ENCODE measurements around the gene KCNQ1.

The KCNQ1 gene

DNA sequence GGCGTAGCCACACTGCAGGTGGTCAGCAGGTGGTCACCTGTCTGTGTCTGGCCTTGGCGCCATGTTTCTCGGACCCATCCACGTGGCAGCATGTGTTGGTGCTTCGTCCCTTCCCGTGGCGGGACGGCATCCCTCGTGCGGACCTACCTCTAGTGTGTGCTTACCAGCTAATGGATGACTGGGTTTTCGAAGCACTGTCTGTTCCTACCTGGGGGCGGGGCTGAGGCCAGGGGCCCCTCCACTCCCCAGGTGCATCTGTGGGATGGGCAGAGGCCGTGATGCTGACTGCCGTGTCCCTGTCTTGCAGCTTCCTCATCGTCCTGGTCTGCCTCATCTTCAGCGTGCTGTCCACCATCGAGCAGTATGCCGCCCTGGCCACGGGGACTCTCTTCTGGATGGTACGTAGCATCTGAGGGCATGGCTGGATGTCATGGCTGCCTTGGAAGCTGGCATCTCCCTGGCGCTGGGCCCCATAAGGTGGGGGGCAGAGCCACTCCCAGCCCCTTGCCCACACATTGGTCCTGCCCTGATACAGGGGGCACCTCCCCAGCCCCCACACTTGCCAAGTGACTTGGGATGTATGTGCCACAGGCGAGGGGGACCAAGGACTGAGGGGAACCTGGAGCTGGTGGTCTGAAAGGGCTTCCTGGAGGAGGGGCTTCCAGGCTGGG lies 82.9 kb downstream of the KCNQ1 start:
- no peak for DNase-seq

GRCh38 chr11:2528301-2529050 lies 83.7 kb downstream of the KCNQ1 start:
- no peak for DNase-seq

DNA sequence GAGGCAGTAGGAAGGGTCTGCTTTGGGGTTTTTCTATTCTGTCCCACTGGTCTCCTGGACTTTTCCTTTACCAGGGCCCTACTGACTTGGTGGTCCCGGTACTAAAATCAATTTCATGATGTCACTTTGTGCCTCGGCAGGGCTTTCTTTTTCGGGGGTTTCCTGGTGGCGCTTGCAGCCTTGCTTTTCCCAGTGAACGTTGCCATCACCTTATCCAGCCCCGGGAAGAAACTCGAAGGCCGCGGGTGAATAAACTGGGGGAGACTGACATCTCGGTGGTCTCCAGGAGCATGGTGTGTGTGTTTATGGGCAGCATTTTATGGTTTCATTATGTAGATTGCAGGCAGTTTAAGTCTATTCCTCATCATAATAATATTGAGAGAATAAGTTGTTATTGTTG lies 84.4 kb downstream of the KCNQ1 start:
- no peak for DNase-seq

GRCh38 chr11:2529636-2530035 lies 84.8 kb downstream of the KCNQ1 start:
- no peak for DNase-seq

GRCh38 chr11:2530131-2530854 lies 85.5 kb downstream of the KCNQ1 start:
- DNase-seq, result no peak

DNA sequence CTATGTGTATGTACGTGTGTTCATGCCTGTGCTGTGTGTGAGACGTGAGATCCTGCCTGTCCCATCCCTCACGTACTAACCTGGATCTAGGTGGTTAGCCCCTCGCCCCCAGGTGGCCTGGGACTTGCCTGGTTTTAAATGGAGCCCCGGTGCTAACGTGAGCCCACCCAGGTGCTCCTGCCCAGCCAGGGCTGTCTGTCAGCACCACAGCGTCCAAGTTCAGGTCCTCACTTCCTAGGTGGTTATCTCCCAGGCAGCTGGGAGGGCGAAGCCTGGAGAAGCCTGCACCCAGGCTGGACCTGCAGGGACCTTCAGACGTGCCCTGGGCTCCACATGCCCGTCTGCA lies 86.0 kb downstream of the KCNQ1 start:
- no peak for DNase-seq

- DNase-seq, result peak; percentile 41
These were observed 86.6 kb downstream of the KCNQ1 start for GRCh38 chr11:2531277-2531986.

- no peak for DNase-seq
These were observed 87.3 kb downstream of the KCNQ1 start for GRCh38 chr11:2531987-2532703.

GRCh38 chr11:2532704-2533586 lies 88.1 kb downstream of the KCNQ1 start:
- DNase-seq, result peak; percentile 81

DNA sequence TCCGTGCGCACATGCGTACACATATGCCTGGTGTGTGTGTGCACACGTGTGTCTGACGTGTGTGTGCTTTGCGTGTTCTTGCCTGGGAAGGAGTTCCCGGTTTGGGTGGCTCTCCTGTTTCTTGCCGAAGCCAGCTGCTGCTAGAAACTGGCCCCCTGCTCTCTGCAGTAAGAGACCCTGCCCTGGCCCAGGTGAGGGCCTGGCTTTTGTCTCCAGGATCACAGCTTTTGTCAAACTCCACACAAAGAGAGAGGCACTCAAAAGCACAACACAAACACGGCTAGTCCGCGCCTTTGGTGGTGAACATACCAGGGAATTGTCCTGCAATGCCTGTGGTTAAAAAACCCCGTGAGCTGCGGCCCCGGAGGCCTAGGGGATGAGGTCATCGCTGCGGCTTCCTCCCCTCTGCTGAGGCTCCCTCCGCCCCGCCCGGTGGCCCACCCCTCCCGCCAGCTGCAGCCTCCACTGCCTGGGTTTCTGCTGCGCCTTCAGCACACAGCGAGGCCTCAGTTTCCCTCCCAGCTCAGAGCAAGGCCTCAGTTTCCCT lies 88.9 kb downstream of the KCNQ1 start:
- no peak for DNase-seq

DNA sequence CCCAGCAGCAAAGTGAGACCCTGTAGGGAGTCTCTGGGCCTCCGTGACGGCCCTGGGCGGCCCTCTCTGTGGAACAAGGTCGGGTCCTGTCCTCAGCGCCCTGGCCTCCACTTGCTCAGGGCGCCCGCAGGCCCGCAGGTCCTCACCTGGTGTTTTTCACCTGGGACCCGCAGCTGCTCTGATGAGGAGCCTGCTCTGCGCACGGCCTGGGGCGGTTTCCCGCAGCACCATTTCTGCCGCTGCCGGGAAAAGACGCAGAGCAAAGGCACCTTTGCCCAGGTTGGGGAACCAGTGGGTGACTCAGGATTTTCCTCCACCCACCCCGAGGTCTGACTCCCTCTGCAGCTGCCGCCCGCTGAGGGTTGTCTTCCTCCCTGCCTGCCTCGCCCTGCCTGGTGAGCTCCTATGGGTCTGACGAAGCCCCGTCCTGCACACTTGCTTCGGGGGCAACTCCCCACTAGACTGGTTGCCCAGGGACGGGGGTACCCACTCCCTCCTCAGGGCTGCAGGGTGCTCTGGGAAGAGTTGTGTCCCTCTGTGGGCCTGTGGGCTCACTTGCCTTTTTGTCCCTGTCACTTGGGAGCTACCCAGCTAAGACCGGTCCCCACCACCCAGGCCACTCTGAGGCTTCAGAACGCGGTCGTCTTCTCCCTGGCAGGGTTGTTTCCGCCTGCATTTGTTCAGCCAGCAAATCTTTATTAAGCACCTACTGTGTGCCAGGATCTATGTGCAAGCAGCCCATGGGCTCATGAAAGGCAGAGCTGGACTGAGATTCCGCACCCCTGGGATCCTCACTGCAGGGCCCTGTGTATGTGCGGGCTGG lies 89.5 kb downstream of the KCNQ1 start:
- DNase-seq, result no peak

GRCh38 chr11:2534957-2535672 lies 90.3 kb downstream of the KCNQ1 start:
- no peak for DNase-seq

DNA sequence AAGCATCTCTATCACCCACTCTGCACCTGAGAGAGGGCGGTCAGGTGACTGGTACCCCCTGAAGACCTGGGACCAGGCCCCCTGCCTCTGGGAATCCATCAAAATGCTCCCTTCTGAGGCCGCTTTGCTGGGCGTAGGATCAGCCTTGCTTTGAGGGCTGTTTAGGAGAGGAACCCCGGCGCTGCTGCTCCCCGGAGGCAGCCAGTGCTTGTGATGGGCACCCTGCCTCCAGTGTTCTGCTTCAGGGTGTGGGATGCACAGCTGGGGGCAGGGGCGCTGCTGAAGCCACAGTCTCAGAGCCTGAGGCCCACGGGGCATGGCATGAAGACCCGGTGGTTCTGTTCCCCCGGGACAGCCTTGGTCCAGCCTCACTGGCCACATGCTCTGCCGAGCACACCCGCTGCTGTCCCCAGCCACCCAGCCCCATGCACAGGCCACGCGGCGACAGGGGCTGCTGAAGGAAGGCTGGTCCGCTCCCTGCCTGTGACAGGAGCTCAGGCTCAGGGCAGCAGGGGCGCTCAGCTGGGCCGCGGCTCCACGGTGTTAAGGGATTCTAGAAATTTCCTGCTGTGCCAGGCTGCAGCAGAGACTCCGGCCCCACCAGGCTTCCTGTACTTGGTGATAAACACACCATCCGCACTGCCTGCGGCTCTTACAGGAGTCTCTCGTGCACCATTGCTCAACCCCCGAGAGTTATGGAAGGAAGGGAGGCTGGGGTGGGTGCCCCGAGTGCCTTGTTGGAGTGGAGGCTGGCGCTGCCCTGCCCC lies 91.0 kb downstream of the KCNQ1 start:
- DNase-seq, result no peak

DNA sequence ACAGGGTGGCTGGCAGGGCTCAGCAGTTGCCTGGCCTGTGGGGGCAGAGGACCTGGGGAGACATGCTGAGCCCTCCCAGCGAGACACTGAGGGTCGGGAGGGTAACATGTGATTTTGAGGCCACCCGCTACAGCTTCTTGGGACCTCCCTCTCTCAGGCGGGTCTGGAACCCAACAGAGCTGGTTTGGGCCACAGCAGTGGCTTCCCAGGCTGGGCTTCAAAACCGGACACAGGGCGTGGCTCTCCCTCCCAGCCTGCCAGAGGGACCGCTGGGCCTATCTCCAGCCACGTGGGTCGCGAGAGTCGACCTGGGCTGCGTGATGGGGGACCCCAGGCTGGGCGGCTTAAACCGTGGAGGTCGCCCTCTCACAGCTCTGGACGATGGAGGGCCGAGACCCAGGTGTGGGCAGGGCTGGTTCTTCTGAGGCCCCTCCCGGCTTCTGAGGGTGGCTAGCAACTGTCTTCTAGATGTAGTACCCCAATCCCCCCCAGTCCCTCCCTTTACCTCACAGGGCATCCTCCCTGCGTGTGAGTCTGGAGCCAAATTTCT lies 91.7 kb downstream of the KCNQ1 start:
- no peak for DNase-seq

- no peak for DNase-seq
These were observed 92.3 kb downstream of the KCNQ1 start for GRCh38 chr11:2537010-2537705.

DNA sequence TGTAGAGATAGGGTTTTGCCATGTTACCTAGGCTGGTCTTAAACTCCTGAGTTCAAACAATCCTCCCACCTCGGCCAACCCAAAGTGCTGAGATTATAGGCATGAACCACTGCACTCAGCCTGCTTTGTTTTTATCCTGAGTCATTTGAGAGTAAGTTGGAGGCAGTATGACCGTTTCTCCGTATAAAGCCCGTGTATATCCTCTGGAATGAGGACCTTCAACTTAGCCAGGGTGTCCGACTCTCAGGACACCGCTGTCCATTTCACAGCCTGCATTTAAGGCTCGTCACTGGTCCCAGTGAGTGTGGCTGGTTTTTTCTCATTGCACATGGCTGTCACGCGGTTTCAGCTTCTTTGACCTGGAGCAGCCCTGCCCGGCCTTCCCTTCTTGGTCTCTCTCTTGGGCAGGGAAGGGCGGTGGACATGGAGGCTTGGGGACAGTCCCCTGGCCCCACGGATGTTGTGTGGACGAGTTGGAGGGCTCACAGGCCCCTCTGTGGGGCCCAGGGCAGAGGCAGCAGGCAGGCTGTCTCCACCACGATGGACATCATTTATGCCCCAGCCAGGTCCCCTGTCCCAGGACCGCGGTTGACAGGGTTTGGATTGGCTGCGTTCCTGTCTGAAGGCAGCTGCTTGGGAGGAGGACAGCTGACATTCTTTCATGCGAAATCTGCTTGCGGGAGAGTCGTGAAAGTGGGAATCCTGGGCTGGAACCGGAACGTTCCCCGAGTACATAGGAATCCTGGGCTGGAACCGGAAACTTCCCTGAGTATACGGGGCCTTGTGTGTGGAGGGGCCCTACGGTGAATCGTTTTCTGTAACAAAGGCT lies 93.3 kb downstream of the KCNQ1 start:
- DNase-seq, result no peak

DNA sequence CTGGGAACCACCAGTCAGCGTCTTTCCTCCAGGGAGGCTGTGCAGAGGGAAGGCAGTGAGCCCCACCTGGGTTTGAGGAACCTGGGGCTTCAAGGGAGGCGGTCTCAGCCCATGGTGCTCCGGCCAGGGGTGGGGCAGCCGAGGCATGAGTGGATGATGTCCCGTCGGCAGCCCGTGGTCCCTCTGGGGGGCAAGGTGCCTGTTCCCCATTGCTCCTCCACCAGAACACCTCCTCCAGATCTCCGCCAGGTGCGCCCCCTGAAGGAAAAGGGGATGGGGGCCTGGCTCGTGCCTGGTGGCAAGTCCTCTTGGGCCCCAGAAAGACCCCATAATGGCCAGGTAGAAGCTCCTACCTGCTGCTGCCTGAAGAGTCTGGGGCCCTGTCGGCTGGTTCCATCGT lies 94.1 kb downstream of the KCNQ1 start:
- no peak for DNase-seq
